Stomach (tissue), 4 donors: Measurements from ENCODE around the gene ELMO1.

Source experiments
- EP300 ChIP-seq: sonication (generic); formaldehyde crosslinking; IDR thresholded peaks from one replicate; pipeline ENCODE4 v1.6.1; 2017; ENCODE audit warnings: antibody characterized with exemption
- POLR2A ChIP-seq, 4 donors: fragments of 450-650 bp; IDR thresholded peaks; one replicate each; pipeline ENCODE4 v1.6.1; 2016; ENCODE audit warnings: antibody characterized with exemption in 4 of 4, control low read depth in 2 of 4, mild to moderate bottlenecking in 1 of 4, moderate library complexity in 1 of 4
- TF ChIP-seq, protein P1 (sequence below), 7 experiments: fragments of 450-650 bp in 4 of 7; fragments of 200-600 bp in 3 of 7; sonication (generic) in 3 of 7; IDR thresholded peaks; one replicate each; pipeline ENCODE4 v1.5.1; 2016 to 2019; ENCODE audit warnings: antibody characterized with exemption in 7 of 7, control low read depth in 2 of 7, mild to moderate bottlenecking in 1 of 7

DNA sequence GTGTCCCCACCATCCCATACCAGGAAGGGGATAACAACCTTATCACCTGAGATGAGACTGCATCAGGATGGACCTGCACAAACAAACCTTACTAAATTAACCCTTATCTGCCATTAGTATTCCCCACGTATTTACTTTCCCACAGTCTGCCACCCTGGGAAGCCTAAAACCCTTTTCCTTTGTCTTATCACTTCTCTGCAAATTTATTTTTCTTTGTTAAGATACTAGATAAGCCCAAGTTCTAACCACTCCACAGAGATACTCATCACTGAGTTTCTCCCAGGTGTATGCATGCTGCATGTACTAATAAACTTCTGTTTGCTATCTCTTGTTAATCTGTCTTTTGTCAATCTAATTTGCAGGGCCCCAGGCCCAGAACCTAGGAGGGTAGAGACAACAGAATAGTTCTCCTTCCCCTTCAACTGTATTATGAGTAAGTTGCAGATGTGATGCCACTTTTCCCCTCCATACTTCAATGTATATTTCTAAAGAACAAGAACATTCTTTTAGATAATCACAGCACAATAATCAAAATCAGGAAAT is 66.0 kb downstream of the ELMO1 start:
- TF ChIP-seq, protein P1, sequence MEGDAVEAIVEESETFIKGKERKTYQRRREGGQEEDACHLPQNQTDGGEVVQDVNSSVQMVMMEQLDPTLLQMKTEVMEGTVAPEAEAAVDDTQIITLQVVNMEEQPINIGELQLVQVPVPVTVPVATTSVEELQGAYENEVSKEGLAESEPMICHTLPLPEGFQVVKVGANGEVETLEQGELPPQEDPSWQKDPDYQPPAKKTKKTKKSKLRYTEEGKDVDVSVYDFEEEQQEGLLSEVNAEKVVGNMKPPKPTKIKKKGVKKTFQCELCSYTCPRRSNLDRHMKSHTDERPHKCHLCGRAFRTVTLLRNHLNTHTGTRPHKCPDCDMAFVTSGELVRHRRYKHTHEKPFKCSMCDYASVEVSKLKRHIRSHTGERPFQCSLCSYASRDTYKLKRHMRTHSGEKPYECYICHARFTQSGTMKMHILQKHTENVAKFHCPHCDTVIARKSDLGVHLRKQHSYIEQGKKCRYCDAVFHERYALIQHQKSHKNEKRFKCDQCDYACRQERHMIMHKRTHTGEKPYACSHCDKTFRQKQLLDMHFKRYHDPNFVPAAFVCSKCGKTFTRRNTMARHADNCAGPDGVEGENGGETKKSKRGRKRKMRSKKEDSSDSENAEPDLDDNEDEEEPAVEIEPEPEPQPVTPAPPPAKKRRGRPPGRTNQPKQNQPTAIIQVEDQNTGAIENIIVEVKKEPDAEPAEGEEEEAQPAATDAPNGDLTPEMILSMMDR (IDR thresholded peaks at IDR 0.05), result no peak
- TF ChIP-seq EP300, result no peak
- TF ChIP-seq POLR2A (IDR thresholded peaks at IDR 0.05), result no peak
